GM21447 (cell line): ENCODE data around the gene SLC22A16.
"Not testable (repeated sequence)": the region's sequence is repeated elsewhere in the genome, so short reads cannot be mapped to it uniquely, and the experiment has no call there.

ENCODE experiments used
- ATAC-seq: cut with Tn5 transposase; IDR thresholded peaks from one replicate; pipeline ENCODE4 v1.9.1; 2021; ENCODE audit not compliant: unreplicated experiment

SLC22A16 gene

GRCh38 chr6:110457567-110458175 is 18.7 kb downstream of the SLC22A16 start:
- ATAC-seq = not testable (repeated sequence)

GRCh38 chr6:110456694-110457093 is 19.7 kb downstream of the SLC22A16 start:
- ATAC-seq = no peak

GRCh38 chr6:110449541-110449895 is 26.9 kb downstream of the SLC22A16 start:
- ATAC-seq = no peak

- no peak for ATAC-seq
Observed at GRCh38 chr6:110448846-110449540, 27.4 kb downstream of the SLC22A16 start.

- ATAC-seq = no peak
Observed at GRCh38 chr6:110447761-110448160, 28.7 kb downstream of the SLC22A16 start.

- no peak for ATAC-seq
Observed at GRCh38 chr6:110446405-110446804, 30.0 kb downstream of the SLC22A16 start.

GRCh38 chr6:110440026-110440425 is 36.4 kb downstream of the SLC22A16 start:
- ATAC-seq = no peak

GRCh38 chr6:110439356-110439755 is 37.1 kb downstream of the SLC22A16 start:
- no peak for ATAC-seq

- no peak for ATAC-seq
Observed at GRCh38 chr6:110434961-110435602, 41.3 kb downstream of the SLC22A16 start.

GRCh38 chr6:110432285-110432900 is 44.0 kb downstream of the SLC22A16 start:
- no peak for ATAC-seq

GRCh38 chr6:110430741-110431140 is 45.7 kb downstream of the SLC22A16 start:
- no peak for ATAC-seq

- ATAC-seq = no peak
Observed at GRCh38 chr6:110430236-110430635, 46.2 kb downstream of the SLC22A16 start.

GRCh38 chr6:110428153-110428552 is 48.3 kb downstream of the SLC22A16 start:
- ATAC-seq = no peak

GRCh38 chr6:110425816-110426215 is 50.6 kb downstream of the SLC22A16 start:
- no peak for ATAC-seq

- ATAC-seq = no peak
Observed at GRCh38 chr6:110422444-110422822, 54.0 kb downstream of the SLC22A16 start.

- no peak for ATAC-seq
Observed at GRCh38 chr6:110421749-110422443, 54.5 kb downstream of the SLC22A16 start.

- ATAC-seq = no peak
Observed at GRCh38 chr6:110419028-110419739, 57.2 kb downstream of the SLC22A16 start.

GRCh38 chr6:110418594-110418993 is 57.8 kb downstream of the SLC22A16 start:
- ATAC-seq = no peak

- no peak for ATAC-seq
Observed at GRCh38 chr6:110415086-110415916, 61.1 kb downstream of the SLC22A16 start, which contains the start of gene DDO. Gene DDO, minus strand, starts transcription at chr6:110415575. Its CDS starts 2,113 bp downstream, at chr6:110413462.

GRCh38 chr6:110414669-110415068 is 61.7 kb downstream of the SLC22A16 start:
- ATAC-seq = no peak
